KMS-11 (cell line): ENCODE data around the gene LDLRAD3.

Source experiments
- H2AFZ ChIP-seq: fragments of 200-600 bp; sonication (generic); 2 replicates; pipeline ENCODE4 v1.6.1; 2016; ENCODE audit warnings: antibody characterized with exemption, mixed run types, low read depth
- H3K27ac ChIP-seq: fragments of 200-600 bp; sonication (generic); 2 replicates; pipeline ENCODE4 v1.6.1; 2016; ENCODE audit warnings: mild to moderate bottlenecking, mixed run types
- H3K27me3 ChIP-seq: fragments of 200-600 bp; sonication (generic); 2 replicates; pipeline ENCODE4 v1.6.1; 2017; ENCODE audit warnings: mild to moderate bottlenecking, low read depth, mixed run types, moderate library complexity; ENCODE audit not compliant: insufficient read depth
- H3K36me3 ChIP-seq: fragments of 200-600 bp; sonication (generic); 2 replicates; pipeline ENCODE4 v1.6.1; 2017; ENCODE audit warnings: mild to moderate bottlenecking, mixed run types; ENCODE audit not compliant: insufficient read depth
- H3K4me1 ChIP-seq: fragments of 200-600 bp; sonication (generic); 2 replicates; pipeline ENCODE4 v1.6.1; 2016; ENCODE audit warnings: mild to moderate bottlenecking, low read depth, mixed run types; ENCODE audit not compliant: poor library complexity, severe bottlenecking
- H3K4me2 ChIP-seq: fragments of 200-600 bp; sonication (generic); 2 replicates; pipeline ENCODE4 v1.7.0; 2016; ENCODE audit warnings: mild to moderate bottlenecking, mixed run types
- H3K4me3 ChIP-seq: fragments of 200-600 bp; sonication (generic); IDR thresholded peaks from 2 replicates; pipeline ENCODE4 v1.6.1; 2017; ENCODE audit warnings: low read depth, low read length, mixed read lengths; ENCODE audit not compliant: insufficient read depth
- H3K79me2 ChIP-seq: fragments of 200-600 bp; sonication (generic); 2 replicates; pipeline ENCODE4 v1.6.1; 2016; ENCODE audit warnings: low read depth, mixed run types; ENCODE audit not compliant: insufficient read depth
- H3K9ac ChIP-seq: fragments of 200-600 bp; sonication (generic); 2 replicates; pipeline ENCODE4 v1.6.1; 2016; ENCODE audit warnings: mild to moderate bottlenecking, mixed run types
- H4K20me1 ChIP-seq: fragments of 200-600 bp; sonication (generic); 2 replicates; pipeline ENCODE4 v1.6.1; 2016; ENCODE audit warnings: mild to moderate bottlenecking, mixed run types; ENCODE audit not compliant: insufficient read depth
- TF ChIP-seq, protein P1 (sequence below): fragments of 200-600 bp; sonication (generic); conservative IDR thresholded peaks from 2 replicates; pipeline ENCODE4 v1.6.1; 2017; ENCODE audit warnings: low read depth, mild to moderate bottlenecking, antibody characterized with exemption, low read length, moderate library complexity, mixed read lengths

The LDLRAD3 gene

DNA sequence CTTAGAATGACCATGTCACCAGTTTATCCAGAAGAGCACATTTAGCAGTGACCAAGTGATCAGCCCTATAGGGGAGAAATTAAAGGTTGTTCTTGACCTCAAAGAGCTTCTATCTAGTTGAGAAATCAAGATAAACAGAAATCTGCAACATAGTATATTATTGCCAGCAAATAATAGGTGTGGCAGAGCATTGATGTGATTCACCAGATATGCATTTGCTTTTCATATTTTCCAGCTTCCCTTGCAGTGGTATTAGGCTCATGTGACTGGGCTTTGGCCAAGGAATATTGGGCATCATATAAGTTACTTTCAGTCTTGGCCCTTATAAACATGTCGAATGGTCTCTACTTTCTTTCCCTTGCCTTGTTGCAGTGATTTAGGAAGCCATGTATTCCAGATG is 310.9 kb downstream of the LDLRAD3 start:
- Histone ChIP-seq H3K4me2 (no peak overlapping the region), H3K9ac (no peak overlapping the region), H2AFZ (no peak overlapping the region), H3K79me2 (no peaks in the 10 kb centered on the region), H4K20me1 (no peaks in the 10 kb centered on the region), H3K36me3 (no peaks in the 10 kb centered on the region), H3K4me1 (peaks cover 8% of the 10 kb centered on the region), H3K4me3 (no peak overlapping the region), H3K27ac (no peak overlapping the region), H3K27me3 (no peaks in the 10 kb centered on the region)
- TF ChIP-seq, protein P1, sequence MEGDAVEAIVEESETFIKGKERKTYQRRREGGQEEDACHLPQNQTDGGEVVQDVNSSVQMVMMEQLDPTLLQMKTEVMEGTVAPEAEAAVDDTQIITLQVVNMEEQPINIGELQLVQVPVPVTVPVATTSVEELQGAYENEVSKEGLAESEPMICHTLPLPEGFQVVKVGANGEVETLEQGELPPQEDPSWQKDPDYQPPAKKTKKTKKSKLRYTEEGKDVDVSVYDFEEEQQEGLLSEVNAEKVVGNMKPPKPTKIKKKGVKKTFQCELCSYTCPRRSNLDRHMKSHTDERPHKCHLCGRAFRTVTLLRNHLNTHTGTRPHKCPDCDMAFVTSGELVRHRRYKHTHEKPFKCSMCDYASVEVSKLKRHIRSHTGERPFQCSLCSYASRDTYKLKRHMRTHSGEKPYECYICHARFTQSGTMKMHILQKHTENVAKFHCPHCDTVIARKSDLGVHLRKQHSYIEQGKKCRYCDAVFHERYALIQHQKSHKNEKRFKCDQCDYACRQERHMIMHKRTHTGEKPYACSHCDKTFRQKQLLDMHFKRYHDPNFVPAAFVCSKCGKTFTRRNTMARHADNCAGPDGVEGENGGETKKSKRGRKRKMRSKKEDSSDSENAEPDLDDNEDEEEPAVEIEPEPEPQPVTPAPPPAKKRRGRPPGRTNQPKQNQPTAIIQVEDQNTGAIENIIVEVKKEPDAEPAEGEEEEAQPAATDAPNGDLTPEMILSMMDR = no peak

DNA sequence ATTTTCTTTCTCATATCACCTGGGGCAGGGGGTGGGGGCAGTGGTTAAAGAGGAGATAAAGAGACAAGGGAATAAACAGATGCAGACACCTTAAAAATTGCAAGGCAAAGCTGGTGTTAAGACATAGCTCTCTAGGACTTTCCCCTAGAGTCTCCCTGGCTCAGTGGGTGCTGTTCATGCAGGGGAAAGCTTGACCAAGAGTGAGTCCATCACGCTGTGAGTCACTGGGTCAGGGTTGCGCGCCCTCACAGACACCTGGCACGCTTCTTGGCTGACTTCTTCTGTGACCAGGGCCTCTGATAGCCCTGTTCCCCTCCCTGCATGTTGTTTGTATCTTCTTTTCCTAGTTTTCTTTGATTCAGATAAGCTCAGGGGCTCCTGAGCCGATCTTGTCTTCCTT is 313.5 kb downstream of the LDLRAD3 start:
- Histone ChIP-seq H3K79me2 (no peaks in the 10 kb centered on the region), H4K20me1 (no peaks in the 10 kb centered on the region), H3K36me3 (no peaks in the 10 kb centered on the region), H3K27me3 (no peaks in the 10 kb centered on the region), H3K9ac (no peak overlapping the region), H2AFZ (no peak overlapping the region), H3K27ac (no peak overlapping the region), H3K4me3 (no peak overlapping the region), H3K4me1 (no peaks in the 10 kb centered on the region), H3K4me2 (no peak overlapping the region)
- TF ChIP-seq, protein P1 = no peak

DNA sequence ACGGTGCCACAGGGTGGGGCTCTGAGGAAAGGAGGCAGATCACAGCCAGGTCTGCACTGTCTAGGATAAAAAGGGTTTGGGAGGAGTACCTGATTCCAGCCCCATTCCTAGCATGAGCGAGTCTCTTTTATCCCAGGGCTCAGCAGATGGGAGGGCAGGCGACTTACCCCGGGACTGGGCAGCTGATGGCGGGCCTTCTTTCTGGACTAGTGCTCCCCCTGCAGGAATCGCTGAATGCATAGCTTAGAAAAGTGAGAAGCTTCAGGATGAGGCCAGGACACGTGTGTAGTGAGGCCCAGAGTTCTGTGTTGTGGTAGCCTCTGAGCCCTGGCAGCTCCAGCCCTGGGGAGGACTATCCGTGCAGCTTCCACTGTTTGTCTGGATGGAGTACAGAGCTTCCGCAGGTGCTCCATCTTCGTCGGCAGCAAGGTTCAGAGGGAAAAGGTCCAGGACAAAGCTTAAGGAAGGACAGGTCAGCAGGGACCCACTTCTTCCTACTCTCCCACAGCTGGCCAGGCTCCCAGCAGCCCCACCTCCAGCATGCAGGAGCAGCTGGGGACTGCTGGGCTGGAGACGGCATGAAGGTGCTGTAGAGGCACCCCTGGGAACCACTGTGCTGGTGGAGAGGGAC is 315.0 kb downstream of the LDLRAD3 start:
- H3K79me2 ChIP-seq = no peaks in the 10 kb centered on the region
- H3K4me2 ChIP-seq = no peak overlapping the region
- peak overlapping the region; percentile 9; the same call in 1 of the 2 replicates for H2AFZ ChIP-seq
- no peak overlapping the region for H3K9ac ChIP-seq
- H3K36me3 ChIP-seq = no peaks in the 10 kb centered on the region
- H3K4me3 ChIP-seq = no peak overlapping the region
- TF ChIP-seq, protein P1 = peak; percentile 72
- no peaks in the 10 kb centered on the region for H4K20me1 ChIP-seq
- no peaks in the 10 kb centered on the region for H3K4me1 ChIP-seq
- H3K27ac ChIP-seq = no peak overlapping the region
- no peaks in the 10 kb centered on the region for H3K27me3 ChIP-seq

DNA sequence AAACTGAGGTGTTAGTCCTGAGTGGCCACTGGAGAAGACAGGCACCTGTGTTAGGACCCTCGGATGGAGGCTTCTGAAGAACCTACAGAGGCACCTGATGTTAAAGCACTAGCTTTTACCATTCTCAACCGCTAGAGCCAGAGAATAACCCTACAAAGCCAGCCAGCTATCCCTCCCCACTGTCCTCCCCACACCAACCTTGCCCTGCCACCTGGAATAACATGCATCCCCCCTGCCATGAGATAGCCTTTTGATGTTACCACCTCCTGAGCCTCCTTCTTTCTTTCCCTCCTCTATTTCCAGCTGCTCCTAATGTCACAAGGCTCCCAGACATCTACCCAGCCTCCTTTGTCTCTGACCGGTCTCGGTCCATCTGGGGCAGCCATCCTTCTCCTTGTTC is 317.2 kb downstream of the LDLRAD3 start:
- Histone ChIP-seq H2AFZ (no peak overlapping the region), H3K27me3 (no peaks in the 10 kb centered on the region), H3K4me1 (no peaks in the 10 kb centered on the region), H3K27ac (no peak overlapping the region), H3K36me3 (no peaks in the 10 kb centered on the region), H3K4me2 (no peak overlapping the region), H3K4me3 (no peak overlapping the region), H4K20me1 (no peaks in the 10 kb centered on the region), H3K79me2 (no peaks in the 10 kb centered on the region), H3K9ac (no peak overlapping the region)
- TF ChIP-seq, protein P1 = no peak
